ELR (cell line): ENCODE results near the gene TEKT1.
A peak's percentile ranks its signal among the peaks of the same experiment; 100 is the strongest.
"Not testable (repeated sequence)": the region's sequence is repeated elsewhere in the genome, so short reads cannot be mapped to it uniquely, and the experiment has no call there.

Experiments
- DNase-seq: peaks from one replicate; pipeline ENCODE4 v3.0.0-alpha.2; 2015; ENCODE audit warnings: low read depth

The TEKT1 gene

DNA sequence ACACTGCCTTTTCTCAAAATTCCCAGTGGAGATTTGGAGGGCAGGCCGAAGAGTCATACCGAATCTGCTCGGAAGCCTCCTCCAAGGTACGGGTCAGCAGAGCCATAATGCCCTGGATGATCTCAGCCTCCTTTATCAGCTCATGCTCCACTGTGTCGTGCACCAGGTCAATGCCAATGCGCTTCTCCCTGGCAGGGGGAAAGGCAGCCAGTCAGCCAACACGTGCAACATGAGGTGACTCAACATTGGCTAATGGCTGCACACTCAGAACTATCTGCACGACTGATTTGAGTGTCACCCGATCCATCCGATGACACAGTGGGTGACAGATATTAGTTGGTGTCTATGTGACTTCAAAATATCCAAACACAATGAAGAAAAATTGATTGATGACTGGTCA lies 15.8 kb downstream of the TEKT1 start:
- no peak for DNase-seq

DNA sequence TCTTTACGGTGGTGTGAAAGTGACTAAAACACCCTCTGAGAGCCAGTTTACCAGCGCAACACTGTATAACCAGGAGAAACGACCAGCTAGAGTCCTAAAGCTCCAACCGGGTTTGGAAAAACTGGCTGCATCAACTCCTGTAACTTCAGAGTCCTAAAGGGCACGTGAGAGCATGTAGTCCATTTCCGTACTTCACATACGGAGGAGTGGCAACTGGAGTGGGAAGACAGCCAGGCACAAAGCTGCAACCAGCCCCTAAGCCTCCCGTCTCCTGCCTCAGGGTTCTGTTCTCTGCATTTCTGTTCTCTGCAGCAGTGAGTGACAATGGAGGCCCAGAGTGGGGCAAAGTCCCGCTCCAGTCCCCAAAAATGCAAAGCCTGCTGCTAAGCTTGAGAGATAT lies 19.2 kb downstream of the TEKT1 start:
- DNase-seq, result no peak

DNA sequence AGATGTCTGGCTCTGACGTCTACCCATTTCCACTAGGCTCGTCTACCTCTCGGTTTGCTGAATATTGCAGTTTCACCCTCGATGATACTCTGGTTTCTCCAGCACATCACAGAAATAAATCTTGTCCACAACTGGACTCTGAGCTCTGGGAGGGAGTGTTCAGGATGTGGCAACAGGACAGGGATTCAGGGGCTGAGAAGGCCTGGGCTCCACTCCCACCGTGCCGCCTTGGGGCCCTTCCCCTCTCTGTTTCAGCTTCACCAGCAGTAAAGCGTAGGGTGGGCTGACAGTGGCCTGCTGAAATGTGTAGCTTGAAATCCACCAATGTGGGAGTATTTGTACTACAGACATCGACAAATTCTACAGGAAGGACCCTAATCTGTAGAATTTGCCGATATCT lies 20.0 kb downstream of the TEKT1 start:
- no peak for DNase-seq

DNA sequence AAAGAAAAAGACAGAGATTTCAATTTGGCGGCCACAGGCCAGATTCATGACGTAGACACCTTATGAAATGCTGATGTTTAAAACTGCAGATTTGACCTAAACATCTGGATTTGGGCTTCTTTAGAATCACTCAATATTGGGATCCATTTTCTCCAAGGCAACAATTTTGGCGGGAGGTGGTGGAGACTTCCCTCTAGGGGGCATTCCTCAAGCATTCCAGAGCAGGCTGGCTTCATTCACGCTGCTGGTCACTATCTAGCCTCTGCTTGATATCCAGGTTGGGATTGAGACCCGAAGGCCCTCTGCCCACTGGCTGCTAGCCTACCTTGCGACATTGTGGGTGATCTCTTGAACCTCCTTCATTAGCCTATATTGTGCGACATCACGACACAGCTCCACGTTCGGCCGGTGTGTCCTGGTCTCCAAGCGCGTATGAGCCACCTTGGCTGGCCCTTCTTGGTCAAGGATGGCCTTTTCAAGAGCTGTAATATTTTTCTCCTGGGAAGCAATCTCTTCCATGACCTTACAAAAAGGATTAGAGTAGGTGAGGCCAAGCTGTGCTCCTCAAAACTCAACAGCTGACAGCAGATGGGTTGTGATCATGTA lies 31.0 kb downstream of the TEKT1 start:
- DNase-seq, result no peak

DNA sequence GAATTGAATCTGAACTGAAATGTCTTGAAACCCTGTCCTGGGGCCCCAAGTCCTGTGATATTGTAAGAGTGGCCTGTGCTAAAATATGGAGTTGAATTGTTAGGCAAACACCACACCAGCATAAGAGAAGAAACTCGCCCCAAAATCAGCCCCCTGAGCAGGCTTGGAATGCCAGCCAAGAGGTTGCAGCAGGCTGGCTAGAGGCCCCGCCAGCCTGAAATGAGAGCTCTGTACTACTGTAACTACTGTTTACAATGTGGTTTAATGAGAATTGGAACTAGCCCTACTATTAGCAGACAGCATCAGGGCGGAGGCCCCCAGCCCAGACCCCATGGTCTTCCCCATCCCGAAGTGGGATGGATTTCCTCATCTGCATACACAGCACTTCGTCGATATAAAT lies 31.8 kb downstream of the TEKT1 start:
- no peak for DNase-seq

DNA sequence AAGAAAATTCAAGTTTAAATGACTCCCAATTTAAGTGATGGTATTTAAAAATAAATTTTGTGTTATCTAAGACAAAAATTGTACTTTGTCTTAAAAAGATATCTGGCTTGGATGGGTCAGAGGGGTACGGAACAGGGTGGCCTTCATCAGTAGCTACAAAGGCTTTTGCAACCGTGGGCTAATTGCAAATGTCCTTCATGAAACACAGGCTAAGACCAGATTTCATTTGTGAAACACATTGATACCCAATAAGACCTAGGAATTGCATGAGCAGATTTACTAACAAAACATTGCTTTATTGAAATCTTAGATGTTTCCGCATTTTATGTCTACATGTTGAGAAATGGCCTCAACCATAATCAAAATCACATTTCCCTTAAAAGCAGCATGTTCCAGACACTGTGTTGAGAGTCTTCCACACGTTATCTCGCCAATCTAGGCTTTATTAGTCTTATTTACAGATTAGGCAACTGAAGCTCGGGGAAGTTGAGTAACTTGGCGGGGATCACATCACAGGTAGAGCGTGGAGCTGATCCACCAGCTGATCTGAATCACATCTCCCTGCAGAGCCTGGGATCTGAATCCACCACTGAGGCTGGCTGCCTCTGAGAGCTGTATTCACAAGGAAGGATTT lies 33.7 kb downstream of the TEKT1 start:
- DNase-seq, result no peak

DNA sequence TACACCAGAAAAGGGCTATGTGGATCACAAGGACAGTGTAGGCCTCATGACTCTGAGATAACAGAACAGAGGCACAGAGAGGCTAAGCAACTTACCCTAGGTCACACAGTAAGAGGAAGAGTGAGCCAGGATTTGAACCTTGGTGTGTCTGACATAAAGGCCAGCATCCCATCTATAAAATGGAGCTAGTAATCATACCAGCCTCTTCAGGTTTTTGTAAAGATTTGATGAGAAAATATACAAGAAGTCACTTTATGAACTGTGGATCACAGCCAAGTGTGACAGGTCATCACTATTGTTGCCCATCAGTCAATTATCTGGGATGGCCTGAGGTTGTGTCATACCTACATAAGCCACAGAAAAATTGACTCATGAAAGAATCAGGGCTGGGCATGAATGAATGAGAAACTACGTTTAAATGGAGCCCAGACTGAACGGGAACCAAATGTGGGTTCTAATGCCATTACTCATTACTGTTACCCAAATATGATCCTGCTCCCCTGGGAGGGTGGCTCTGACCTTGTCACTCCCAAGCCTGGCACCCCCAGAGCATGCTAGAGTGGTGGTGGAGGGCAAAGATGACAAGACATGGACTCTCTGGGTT lies 34.5 kb downstream of the TEKT1 start:
- peak; percentile 58 for DNase-seq

DNA sequence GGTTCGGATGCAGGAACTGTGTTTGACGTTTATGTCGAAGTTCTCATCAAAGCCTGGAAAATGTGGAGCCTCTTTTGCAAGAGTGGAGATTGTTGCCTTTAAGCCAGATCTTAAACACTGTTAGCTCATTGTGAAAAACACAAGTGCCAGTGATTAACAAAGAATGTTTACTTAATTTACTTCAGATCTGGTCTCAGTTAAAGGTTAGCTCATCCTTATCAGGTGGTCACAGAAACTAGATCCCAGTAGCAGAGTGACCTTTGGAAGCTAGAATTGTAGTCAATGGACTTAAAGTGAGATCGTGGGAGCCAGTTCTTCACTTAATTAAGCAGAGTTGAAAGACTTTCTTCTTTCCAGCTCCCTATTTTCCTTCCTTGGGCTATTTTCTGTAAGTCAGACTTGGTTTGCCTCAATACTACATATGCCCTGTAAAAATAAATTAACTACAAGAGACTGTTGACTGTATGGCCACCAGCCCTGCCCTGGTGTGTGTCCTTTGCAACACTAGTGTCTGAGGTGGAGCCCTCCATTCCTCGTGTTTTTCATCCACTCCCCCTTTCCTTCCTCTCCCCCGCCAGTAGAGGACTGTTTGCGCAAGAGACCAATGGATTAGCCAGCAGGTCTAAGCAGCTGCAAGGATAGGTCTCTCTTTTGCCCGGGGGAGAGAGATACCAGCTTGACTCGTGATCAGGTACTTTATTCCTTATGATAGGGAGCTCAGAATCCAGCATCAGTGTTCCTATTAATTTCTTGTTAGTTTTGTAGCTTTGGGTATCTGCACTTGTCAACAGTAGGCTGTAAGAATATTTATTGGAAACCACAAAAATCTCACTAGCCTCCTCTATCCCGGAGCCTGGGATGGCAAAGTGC lies 35.3 kb downstream of the TEKT1 start:
- no peak for DNase-seq

DNA sequence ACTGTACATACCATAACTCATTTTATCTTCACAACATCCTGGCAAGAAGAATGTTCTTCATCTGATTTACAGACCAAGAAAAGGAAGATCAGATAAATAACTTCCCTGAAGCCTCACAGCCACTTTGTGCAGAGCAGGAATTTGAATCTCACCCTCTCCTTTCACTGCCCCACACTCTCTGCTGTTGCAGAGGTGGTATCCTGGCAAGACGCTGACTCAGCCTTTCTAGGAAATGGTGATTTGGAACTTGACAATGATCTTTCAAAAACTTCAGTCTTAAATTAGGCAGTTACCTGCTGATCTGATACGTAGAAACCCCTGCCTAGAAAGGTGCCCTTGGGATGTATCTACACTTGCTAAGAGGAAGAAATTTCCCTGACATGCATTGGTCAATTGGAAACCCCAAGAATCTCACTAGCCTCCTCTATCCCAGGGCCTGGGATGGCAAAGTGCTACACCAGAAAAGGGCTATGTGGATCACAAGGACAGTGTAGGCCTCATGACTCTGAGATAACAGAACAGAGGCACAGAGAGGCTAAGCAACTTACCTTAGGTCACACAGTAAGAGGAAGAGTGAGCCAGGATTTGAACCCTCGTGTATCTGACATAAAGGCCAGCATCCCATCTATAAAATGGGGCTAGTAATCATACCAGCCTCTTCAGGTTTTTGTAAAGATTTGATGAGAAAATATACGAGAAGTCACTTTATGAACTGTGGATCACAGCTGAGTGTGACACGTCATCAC lies 37.6 kb downstream of the TEKT1 start:
- DNase-seq, result no peak

DNA sequence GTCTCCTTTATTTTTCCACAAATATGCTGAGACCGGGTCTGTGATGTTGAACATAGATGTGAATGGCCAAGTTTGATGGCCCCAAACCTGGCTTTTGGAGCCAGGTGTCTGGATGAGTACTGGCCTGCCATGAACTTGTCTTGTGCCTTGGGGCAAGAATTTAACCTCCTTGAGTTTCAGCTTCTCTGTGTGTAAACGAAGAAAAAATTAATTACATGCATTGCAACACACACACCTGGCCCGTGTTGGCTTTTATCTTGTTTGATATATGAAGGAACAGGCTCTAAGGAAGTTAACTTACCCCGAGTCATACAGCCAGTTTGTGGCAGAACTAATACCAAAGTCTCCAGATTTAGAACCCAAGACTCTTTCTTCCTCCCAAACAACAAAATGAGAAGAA lies 42.4 kb downstream of the TEKT1 start:
- no peak for DNase-seq

DNA sequence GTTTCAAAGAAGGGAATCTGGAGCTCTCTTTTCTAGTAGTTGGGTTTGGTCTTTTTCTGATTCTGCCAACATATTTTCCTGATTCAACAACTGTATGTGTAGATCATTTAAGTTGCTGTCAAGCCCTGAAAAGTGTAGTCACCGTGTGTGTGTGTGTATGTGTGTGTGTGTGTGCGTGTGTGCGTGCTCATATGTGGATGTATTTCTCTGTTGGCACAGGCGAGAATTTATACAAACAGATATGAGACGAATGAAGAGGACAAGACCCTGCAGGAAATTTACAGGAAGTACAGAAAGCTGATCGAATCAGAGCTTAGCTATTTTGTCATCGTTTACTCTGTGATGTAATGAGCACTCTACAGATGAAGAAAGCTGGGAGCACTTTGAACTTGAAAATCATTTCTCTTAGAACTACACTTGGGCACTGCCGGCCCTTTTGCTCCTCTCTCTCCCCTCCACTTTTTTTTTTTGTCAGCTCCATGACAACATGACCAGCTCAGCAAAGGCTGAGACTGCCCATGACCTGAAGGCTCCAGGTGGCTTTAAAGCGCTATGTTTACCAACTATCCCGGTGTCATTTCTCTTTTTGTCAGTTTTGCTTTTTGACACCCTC lies 44.3 kb downstream of the TEKT1 start:
- no peak for DNase-seq

DNA sequence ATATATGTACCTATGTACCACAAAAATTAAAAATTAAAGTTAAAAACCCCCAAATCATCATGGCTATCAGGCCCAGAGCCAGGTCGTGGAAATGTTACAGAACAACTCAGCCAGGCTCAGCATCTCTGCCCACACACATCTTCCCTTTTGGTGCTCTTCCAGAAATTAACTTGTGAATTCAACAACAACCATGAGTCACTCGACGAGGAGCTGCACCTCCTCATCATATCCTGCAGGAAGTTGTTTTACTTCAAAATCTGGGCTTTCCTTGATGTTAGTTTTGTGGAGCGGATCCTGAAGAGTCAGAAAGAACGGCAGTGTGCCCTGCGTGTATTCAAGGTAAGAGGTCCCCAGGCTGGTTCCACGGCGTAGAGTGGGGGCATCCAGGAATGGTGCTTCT lies 44.9 kb downstream of the TEKT1 start:
- peak; percentile 80 for DNase-seq

DNA sequence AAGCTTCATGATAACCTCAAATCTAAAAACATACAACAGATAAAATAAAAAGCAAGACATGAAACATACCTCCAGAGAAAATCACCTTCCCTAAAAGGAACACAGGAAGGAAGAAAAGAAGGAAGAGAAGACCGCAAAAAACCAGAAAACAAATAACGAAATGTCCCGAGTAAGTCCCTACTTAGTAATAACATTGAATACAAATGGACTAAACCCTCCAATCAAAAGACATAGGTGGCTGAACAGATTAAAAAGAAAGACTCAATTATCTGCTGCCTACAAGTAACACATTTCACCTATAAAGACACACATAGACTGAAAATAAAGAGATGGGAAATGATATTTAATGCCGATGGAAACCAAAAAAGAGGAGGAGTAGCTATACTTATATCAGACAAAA lies 49.3 kb downstream of the TEKT1 start:
- no peak for DNase-seq

DNA sequence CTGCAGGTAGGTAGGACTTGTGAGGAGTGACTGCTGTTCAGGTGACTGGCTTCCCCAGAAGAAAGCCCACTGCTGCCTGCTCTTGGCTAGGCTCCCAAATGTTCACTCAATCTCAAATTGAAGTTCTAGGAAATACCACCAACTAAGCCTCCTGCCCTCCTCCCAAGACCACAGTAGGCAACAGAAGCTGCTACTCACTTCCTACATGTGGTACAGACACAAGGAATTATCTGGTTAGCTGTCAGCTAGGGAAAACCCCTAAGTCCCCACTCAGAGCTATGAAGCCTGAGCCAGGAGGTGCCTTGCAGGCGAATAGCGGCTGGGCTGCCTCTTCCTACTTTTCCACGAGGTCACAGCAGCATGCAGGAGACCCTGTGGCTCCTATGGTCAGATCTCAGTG lies 50.6 kb downstream of the TEKT1 start:
- DNase-seq, result peak; percentile 18

DNA sequence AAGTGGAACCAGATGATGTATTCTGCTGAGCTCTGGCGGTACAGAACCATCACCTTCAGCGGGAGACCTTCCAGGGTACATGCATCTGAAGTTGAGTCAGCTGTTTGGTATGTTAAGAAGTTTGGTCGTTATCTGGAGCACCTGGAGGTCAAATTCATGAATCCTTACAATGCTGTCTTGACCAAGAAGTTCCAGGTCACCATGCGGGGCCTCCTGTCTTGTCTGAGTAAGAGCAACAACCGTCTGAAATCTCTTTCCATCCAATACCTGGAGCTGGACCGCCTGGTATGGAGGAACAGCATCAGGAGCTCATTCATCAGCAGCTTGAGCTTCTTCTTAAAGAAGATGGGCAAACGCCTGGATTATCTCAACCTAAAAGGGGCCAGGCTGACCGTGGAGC lies 51.5 kb downstream of the TEKT1 start:
- no peak for DNase-seq

DNA sequence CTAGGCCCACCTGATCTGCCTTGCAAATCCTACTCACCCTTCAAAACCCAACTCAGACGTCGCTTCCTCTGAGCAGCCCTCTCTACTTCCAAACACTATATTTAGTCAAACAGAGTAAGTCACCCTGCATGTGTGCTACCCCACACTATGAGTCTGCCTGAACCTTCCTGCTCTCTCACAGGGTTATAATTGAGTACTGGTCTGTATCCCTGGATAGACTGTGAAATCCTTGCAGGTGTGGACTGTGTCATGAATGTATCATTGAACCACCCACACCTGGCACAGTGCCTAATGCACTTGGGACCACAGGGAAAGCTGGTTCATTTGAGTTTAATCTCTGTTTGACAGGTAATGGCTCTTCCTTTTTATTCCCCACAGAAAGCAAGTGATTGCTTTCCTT lies 52.1 kb downstream of the TEKT1 start:
- no peak for DNase-seq

DNA sequence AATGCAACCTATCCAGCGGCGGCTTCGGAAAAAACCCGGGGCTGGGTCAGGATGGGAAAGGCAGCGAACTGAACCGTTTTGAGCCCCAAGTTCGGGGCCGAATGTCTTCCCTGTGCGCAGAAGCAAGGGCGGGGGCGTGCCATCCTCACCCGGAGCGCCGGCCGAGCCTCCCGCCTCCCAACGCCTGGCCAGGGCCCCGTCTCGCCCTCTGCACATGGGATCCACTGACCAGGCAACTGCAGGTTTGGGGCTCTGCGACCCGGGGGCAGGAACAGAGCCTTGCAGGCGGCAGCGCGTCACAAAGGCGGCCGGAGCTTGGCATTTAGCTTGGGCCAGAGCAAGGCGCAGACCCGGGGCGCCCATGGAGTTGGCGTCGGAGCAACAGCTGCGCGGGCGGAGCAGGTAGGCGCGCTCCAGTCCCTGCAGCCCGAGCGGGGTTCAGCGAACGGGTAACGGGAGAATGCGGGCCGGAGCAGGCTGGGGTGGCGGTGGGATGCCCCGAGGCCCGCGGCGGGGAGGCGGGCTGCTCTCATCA lies 55.6 kb downstream of the TEKT1 start, which contains the start of gene FBXO39:
Gene FBXO39, plus strand, starts transcription at position 345 of the 535 bp plus-strand sequence. CDS start 3,654 bp downstream, outside the sequence.
- no peak for DNase-seq

DNA sequence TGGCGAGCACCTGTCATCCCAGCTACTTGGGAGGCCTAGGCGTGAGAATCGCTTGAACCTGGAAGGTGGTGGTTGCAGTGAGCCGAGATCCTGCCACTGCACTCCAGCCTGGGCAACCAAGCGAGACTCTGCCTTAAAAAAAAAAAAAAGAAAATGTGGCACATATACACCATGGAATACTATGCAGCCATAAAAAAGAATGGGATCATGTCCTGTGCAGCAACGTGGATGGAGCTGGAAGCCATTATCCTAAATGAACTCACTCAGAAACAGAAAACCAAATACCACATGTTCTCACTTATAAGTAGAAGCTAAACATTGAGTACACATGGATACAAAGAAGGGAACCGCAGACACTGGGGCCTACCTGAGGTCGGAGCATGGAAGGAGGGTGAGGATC lies 56.6 kb downstream of the TEKT1 start:
- not testable (repeated sequence) for DNase-seq

DNA sequence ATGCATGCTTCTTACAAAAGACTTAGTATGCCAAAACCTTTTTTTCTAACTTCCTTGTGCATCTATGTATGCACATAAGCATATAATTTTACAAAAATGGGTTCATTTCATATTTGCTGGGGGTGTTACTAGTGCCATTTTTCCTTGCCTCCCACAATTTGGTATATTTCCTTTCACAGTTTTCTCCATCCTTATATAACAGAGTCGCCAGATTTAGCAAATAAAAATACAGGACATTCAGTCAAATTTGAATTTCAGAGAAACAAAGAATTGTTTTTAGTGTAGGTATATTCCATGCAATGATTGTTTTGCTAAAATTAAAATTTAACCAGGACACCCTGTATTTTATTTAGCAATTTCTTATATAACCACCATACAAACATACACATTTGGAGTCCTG lies 59.5 kb downstream of the TEKT1 start:
- no peak for DNase-seq

DNA sequence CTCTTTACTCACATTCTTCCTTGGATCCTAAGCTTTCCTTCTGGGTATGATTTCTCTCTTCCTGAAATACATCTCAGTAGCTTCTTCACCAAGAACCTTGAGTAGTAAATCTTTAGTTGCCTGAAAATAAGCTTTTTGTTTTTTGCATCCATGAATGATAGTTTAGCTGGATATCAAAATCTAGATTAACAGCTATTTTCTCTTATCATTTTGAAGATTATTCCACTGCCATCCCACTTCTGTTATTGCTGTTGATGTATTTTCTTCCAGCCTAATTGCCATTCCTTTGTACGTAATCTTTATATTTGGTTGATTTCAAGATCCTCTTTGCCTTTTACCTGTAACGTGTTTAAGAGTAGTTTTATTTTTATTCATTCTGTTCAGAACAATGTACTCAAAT lies 63.1 kb downstream of the TEKT1 start:
- DNase-seq, result no peak

DNA sequence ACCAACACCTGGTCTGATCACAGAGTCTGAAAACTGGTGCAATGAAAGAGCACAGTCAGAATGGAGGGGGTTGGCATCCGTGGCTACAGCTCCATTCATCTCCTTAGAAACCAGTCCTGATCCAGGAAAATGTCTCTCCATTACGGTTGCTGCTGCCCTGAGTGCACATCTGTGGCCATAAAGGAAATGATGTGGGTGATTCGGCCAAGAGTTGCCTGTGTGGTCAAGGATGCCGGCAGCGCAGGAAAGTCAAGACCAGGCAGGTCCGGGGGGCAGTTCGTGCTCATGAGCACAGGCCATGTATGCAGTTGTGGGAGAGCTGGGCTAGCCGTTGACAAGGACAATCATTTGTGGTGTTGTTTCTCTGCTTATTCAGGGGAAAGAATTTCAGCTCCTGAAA lies 69.8 kb downstream of the TEKT1 start:
- DNase-seq, result no peak
